ENCODE results near the gene DOK3. TPM values are rescaled to one million over a fixed set of nuclear protein-coding genes. Genes with fewer than 3 reads are reported as not detected.

The DOK3 gene
- total RNA-seq, 6 experiments from 2014 or later, result 2.5 to 6.6 (median 3.9) TPM

DNA sequence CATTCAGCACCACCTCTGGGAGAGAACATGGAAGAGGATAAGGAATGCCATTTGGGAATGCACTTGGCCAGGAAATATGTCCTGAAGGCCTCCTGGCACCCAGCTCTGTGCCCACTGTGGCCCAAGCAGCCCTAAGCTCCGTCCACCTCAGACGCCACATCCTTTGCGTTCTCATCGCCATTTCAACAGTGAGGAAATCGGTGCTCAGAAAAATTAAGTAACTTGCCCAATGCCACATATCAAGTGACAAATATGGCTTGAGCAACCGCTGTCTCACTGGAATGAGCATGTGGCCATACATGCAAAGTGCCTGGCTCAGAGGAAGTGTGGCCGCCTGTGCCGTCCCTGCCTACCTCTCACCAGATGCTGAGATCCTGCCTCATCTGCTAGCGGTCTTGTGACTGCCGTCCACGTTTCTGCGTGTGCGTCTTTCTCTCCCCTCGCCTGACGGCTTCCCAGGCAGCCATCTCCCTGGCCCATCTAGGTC lies 984 bp upstream of the DOK3 start:
- intact Hi-C loops (cut with DNase I), result no loop called here
- DNase-seq, result peak in 1 of 3 donors; percentile 51
- no peaks in the 10 kb centered on the region for H3K27me3 ChIP-seq
- H3K27ac ChIP-seq, result peak overlapping the region in 2 of 3 donors; percentile 71 to 88
- peaks cover 0 to 44% (median 11%) of the 10 kb centered on the region in 4 donors for H3K36me3 ChIP-seq
- WGBS (ENCODE audit: insufficient coverage, low coverage, low lambda C conversion rate, missing lambda C conversion rate), result 75% methylated on average over 8 of the region's 15 CpGs
- H3K9me3 ChIP-seq, result no peaks in the 10 kb centered on the region
- H3K4me1 ChIP-seq, result peaks cover 0 to 4% (median under 1%) of the 10 kb centered on the region in 4 donors
- TF ChIP-seq POLR2A (IDR thresholded peaks at IDR 0.05), result peak; percentile 40
- TF ChIP-seq, protein P1, sequence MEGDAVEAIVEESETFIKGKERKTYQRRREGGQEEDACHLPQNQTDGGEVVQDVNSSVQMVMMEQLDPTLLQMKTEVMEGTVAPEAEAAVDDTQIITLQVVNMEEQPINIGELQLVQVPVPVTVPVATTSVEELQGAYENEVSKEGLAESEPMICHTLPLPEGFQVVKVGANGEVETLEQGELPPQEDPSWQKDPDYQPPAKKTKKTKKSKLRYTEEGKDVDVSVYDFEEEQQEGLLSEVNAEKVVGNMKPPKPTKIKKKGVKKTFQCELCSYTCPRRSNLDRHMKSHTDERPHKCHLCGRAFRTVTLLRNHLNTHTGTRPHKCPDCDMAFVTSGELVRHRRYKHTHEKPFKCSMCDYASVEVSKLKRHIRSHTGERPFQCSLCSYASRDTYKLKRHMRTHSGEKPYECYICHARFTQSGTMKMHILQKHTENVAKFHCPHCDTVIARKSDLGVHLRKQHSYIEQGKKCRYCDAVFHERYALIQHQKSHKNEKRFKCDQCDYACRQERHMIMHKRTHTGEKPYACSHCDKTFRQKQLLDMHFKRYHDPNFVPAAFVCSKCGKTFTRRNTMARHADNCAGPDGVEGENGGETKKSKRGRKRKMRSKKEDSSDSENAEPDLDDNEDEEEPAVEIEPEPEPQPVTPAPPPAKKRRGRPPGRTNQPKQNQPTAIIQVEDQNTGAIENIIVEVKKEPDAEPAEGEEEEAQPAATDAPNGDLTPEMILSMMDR (IDR thresholded peaks at IDR 0.05), result no peak
- no peak overlapping the region for H3K4me3 ChIP-seq
- peak in 3 of 4 donors; percentile 6 to 16 (median 16) for ATAC-seq

DNA sequence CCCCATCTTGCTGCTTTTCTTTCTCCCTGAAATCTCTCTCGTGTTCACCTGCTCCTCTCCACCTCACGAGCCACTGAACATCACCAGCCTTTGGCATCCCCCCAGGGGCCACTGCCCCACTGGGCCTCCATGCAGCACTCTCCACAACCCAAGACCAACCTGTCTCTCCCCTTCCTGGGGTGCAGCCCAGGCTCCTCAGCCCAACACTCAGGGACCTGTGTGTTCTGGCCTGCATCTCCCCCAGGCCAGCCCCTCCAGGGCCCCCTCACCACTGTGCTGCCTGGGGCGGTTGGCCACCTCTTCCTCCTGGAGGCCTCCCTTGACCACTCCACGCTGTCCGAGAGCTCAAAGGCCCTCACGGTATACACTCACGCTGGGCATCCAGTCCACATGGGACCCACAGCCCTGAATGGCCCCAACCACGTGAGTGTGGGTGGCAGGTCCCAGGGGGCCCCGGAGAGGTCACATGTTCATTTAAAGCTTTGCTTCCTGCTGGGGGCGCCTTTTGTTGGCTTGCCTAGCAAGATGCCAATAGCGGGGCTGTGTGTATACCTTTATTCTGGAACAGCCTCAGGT lies 453 bp upstream of the DOK3 start:
- no peak for TF ChIP-seq POLR2A (IDR thresholded peaks at IDR 0.05)
- TF ChIP-seq, protein P1 (IDR thresholded peaks at IDR 0.05), result no peak
- intact Hi-C loops (cut with DNase I), result no loop called here
- peak overlapping the region in 1 of 3 donors; percentile 20 for H3K4me3 ChIP-seq
- DNase-seq (peak in 1 of 3 donors; percentile 60), ATAC-seq (no peak)
- H3K4me1 ChIP-seq, result no peaks in the 10 kb centered on the region
- peak overlapping the region; percentile 13 to 88 (median 71) for H3K27ac ChIP-seq
- WGBS (ENCODE audit: insufficient coverage, low coverage, low lambda C conversion rate, missing lambda C conversion rate), result 50% methylated on average over 4 of the region's 11 CpGs
- H3K27me3 ChIP-seq, result no peaks in the 10 kb centered on the region
- H3K9me3 ChIP-seq, result no peaks in the 10 kb centered on the region
- H3K36me3 ChIP-seq, result peaks cover 0 to 40% (median 11%) of the 10 kb centered on the region in 4 donors

DNA sequence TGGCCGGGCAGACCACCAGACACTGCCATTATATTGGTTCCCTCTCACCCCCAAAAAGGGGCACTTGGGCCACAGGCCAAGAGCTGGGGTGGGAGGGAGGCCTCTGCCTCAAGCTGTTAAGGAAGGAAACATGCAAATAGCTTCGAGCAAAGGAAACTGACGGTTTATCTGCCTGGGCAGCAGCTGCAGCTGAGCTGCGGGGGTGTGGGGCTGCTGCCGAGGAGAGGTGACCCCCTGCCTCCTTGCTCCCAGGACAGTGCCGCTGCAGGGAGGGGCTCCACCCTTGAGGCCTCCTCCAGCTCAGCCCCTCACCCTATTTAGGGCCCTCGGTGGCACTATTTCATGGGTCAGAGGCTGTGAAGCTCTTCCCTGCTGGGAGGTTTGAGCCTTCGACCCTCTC lies 789 bp downstream of the DOK3 start:
- peak in 1 of 3 donors; percentile 59 for DNase-seq
- intact Hi-C loops (cut with DNase I), result no loop called here

DNA sequence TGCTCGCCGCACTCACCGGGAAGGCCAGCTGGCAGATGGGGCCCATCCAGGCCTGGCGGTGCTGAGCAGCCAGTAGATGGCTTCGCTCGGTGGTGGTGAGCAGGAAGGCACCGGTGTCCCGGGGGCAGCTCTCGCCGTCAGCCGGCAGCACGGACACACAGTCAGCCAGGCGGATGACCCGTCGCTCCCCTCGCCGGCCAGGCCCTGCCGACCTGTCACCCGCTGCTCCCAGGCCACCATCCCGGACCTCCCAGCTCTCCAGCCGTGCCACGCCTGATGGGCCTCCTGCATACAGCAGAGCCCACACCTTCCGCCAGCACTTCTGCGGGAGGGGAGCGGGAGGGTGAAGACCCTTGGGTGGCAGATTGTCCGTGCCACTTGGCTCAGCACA lies 1.4 kb downstream of the DOK3 start:
- Histone ChIP-seq H3K4me1 (no peaks in the 10 kb centered on the region), H3K27me3 (no peaks in the 10 kb centered on the region), H3K9me3 (no peaks in the 10 kb centered on the region), H3K36me3 (peaks cover 0 to 25% (median 6%) of the 10 kb centered on the region in 4 donors), H3K27ac (peak overlapping the region in 2 of 3 donors; percentile 71 to 88), H3K4me3 (peak overlapping the region in 2 of 3 donors; percentile 20 to 35)
- no peak for TF ChIP-seq POLR2A (IDR thresholded peaks at IDR 0.05)
- TF ChIP-seq, protein P1 (IDR thresholded peaks at IDR 0.05), result no peak
- DNase-seq (peak in 1 of 3 donors; percentile 60), ATAC-seq (peak; percentile 3 to 18 (median 6))
- intact Hi-C loops (cut with DNase I), result no loop called here
- WGBS (ENCODE audit: insufficient coverage, low coverage, low lambda C conversion rate, missing lambda C conversion rate), result no CpG with 5 or more reads among the region's 26 CpGs

More for the DNA sequence above, 789 bp downstream of the DOK3 start:
- H3K4me3 ChIP-seq, result peak overlapping the region; percentile 5 to 35 (median 20)
- TF ChIP-seq POLR2A (IDR thresholded peaks at IDR 0.05), result no peak
- TF ChIP-seq, protein P1 (IDR thresholded peaks at IDR 0.05), result no peak
- no peaks in the 10 kb centered on the region for H3K9me3 ChIP-seq
- H3K27ac ChIP-seq, result peak overlapping the region; percentile 50 to 88 (median 71)
- H3K27me3 ChIP-seq, result no peaks in the 10 kb centered on the region
- peak; percentile 3 to 21 (median 15) for ATAC-seq
- H3K4me1 ChIP-seq, result no peaks in the 10 kb centered on the region
- peaks cover 0 to 27% (median 8%) of the 10 kb centered on the region in 4 donors for H3K36me3 ChIP-seq
- 60% methylated on average over 2 of the region's 8 CpGs for WGBS (ENCODE audit: insufficient coverage, low coverage, low lambda C conversion rate, missing lambda C conversion rate)
